Subcutaneous adipose tissue (tissue), 4 donors: ENCODE data around the gene SCN4A. TPM values are rescaled to one million over a fixed set of nuclear protein-coding genes. Genes with fewer than 3 reads are reported as not detected.

Source experiments
- CTCF ChIP-seq: fragments of 450-650 bp; IDR thresholded peaks from one replicate; pipeline ENCODE4 v1.5.1; 2016; ENCODE audit warnings: low read depth, mild to moderate bottlenecking, control low read depth, antibody characterized with exemption, moderate library complexity
- total RNA-seq, 4 donors: library from RNA; depleted of rRNA; stranded (reverse); fragments of >200 nt; gene quantifications; one replicate each; pipeline ENCODE4 v1.1.0, GENCODE V29; 2016

SCN4A gene
- total RNA-seq: 10 to 100 TPM in 2 of 4 donors, 1 to 10 TPM in 2; 6.2 to 43.3 (median 18.1) TPM

- TF ChIP-seq CTCF: no peak
These were observed at the start of gene SCN4A for GRCh38 chr17:63972796-63973195. SCN4A (minus strand) TSS chr17:63972918; CDS start chr17:63972841, 77 bp downstream.

- TF ChIP-seq CTCF: no peak
These were observed 47.5 kb upstream of the SCN4A start, which contains the start of gene ICAM2 for GRCh38 chr17:64020056-64020766. ICAM2 (minus strand) TSS chr17:64020633; CDS start chr17:64006691, 13,942 bp downstream.

GRCh38 chr17:64017381-64017980 is 44.8 kb upstream of the SCN4A start:
- TF ChIP-seq CTCF: peak; percentile 41

GRCh38 chr17:64016974-64017373 is 44.3 kb upstream of the SCN4A start:
- no peak for TF ChIP-seq CTCF

- TF ChIP-seq CTCF: no peak
These were observed 43.6 kb upstream of the SCN4A start for GRCh38 chr17:64016231-64016784.

- TF ChIP-seq CTCF: no peak
These were observed 42.7 kb upstream of the SCN4A start for GRCh38 chr17:64015447-64015846.

GRCh38 chr17:64009571-64010402 is 37.1 kb upstream of the SCN4A start:
- TF ChIP-seq CTCF: no peak
